Stimulated activated naive CD8-positive, alpha-beta T cell treated with anti-CD3 and anti-CD28 coated beads, Interleukin-15, Interleukin-2, amounts not matched to agents 100 ng/mL and 50 ng/mL, for 24 hours (primary cell): ENCODE data around the gene MAD1L1.

ENCODE experiments used
- H3K27ac Mint-ChIP-seq: one replicate; pipeline ENCODE4 v1.8.0; 2021; ENCODE audit warnings: mild to moderate bottlenecking, mixed read lengths
- H3K27me3 Mint-ChIP-seq: one replicate; pipeline ENCODE4 v1.8.0; 2021; ENCODE audit warnings: mixed read lengths
- H3K36me3 Mint-ChIP-seq: one replicate; pipeline ENCODE4 v1.8.0; 2021; ENCODE audit warnings: low read depth, mixed read lengths
- H3K4me1 Mint-ChIP-seq: one replicate; pipeline ENCODE4 v1.8.0; 2021; ENCODE audit warnings: low read depth, mixed read lengths
- H3K4me3 Mint-ChIP-seq: one replicate; pipeline ENCODE4 v1.8.0; 2021; ENCODE audit warnings: mild to moderate bottlenecking, mixed read lengths
- H3K9me3 Mint-ChIP-seq: one replicate; pipeline ENCODE4 v1.8.0; 2021; ENCODE audit warnings: mixed read lengths

The MAD1L1 gene

GRCh38 chr7:1917221-1918062 lies 315.3 kb downstream of the MAD1L1 start:
- Mint-ChIP-seq H3K27ac (no peak overlapping the region), H3K27me3 (no peaks in the 10 kb centered on the region), H3K4me1 (peaks cover 30% of the 10 kb centered on the region), H3K9me3 (no peaks in the 10 kb centered on the region), H3K36me3 (peaks cover 7% of the 10 kb centered on the region), H3K4me3 (no peak overlapping the region)

GRCh38 chr7:1916601-1916970 lies 316.2 kb downstream of the MAD1L1 start:
- Mint-ChIP-seq H3K36me3 (peaks cover 7% of the 10 kb centered on the region), H3K27me3 (no peaks in the 10 kb centered on the region), H3K27ac (no peak overlapping the region), H3K9me3 (no peaks in the 10 kb centered on the region), H3K4me1 (peaks cover 22% of the 10 kb centered on the region), H3K4me3 (no peak overlapping the region)

DNA sequence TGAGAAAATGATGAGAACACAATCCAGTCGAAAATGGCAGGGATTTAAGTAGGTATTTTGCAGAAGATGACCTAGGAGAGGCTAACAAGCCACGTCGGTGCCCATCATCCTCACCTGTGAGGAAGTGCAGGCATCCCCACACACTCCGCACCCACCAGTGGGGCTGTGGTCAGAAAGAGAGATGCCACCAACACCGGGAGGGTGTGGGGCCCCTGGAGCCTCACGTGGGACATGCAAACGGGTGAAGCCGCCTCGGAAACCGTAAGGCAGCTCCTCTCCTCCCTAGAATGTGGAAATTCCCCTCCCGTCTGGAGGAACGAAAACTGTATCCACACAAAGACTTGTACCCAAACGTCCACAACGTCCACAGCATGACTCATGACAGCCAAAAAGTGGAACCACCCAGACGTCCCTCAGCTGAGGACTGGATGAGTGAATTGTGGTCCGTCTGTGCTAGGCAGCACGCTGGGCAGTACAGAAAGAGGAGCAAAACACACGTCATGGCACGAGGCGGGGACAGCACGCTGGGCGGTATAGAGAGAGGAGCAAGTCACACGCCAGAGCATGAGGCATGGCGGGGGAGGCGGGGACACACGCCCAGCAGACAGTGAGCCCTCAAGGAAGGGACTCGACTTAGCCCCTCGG lies 316.7 kb downstream of the MAD1L1 start:
- Mint-ChIP-seq H3K4me3 (no peak overlapping the region), H3K27ac (peak overlapping the region; percentile 41), H3K27me3 (no peaks in the 10 kb centered on the region), H3K36me3 (peaks cover 7% of the 10 kb centered on the region), H3K4me1 (peaks cover 19% of the 10 kb centered on the region), H3K9me3 (no peaks in the 10 kb centered on the region)

- peaks cover 12% of the 10 kb centered on the region for H3K4me1 Mint-ChIP-seq
These were observed 317.4 kb downstream of the MAD1L1 start for GRCh38 chr7:1915326-1915725.

DNA sequence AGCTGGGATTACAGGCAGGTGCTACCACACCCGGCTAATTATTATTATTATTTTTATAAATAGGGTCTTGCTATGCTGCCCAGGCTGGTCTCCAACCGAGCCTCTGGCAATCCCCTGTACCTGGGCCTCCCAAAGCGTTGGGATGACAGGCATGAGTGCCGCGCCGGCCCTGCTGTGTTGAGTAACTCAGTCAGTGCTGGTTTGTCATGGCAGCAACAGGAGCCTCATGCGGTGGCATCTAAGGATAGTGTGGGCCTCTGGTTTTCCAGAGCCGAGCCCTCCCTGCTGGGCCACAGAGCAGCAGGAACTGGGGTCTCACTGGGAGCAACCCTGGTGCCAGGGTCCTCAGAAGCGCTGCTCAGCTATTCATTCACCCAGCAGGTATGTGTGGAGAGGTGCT lies 318.0 kb downstream of the MAD1L1 start:
- Mint-ChIP-seq H3K27me3 (no peaks in the 10 kb centered on the region), H3K9me3 (no peaks in the 10 kb centered on the region), H3K27ac (no peak overlapping the region), H3K4me3 (no peak overlapping the region), H3K4me1 (peaks cover 7% of the 10 kb centered on the region), H3K36me3 (no peaks in the 10 kb centered on the region)

More at GRCh38 chr7:1915326-1915725, 317.4 kb downstream of the MAD1L1 start:
- Mint-ChIP-seq H3K9me3 (no peaks in the 10 kb centered on the region), H3K27ac (no peak overlapping the region), H3K4me3 (no peak overlapping the region), H3K27me3 (no peaks in the 10 kb centered on the region), H3K36me3 (peaks cover 3% of the 10 kb centered on the region)

DNA sequence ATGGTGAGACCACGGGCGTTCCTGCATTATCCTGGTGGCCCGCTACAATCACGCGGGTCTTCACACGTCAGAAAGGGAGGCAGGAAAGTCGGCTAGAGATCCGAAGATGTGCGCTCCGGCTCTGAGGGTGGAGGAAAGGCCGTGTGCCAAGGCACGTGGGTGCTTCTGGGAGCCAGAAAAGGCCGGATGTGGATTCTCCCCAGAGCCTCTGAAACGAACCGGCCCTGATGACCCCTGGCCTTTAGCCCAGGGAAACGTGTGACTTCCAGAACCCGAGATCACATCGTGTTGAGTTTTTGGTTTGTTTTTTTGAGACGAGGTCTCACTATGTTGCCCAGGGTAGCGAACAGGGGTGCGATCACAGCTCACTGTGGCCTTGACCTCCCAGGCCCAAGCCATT lies 318.4 kb downstream of the MAD1L1 start:
- Mint-ChIP-seq H3K27ac (no peak overlapping the region), H3K9me3 (no peaks in the 10 kb centered on the region), H3K27me3 (no peaks in the 10 kb centered on the region), H3K4me1 (peaks cover 2% of the 10 kb centered on the region), H3K36me3 (no peaks in the 10 kb centered on the region), H3K4me3 (no peak overlapping the region)

GRCh38 chr7:1913466-1914282 lies 319.1 kb downstream of the MAD1L1 start:
- Mint-ChIP-seq H3K4me1 (no peaks in the 10 kb centered on the region), H3K27ac (no peak overlapping the region), H3K9me3 (no peaks in the 10 kb centered on the region), H3K27me3 (no peaks in the 10 kb centered on the region), H3K36me3 (no peaks in the 10 kb centered on the region), H3K4me3 (no peak overlapping the region)

GRCh38 chr7:1912593-1913465 lies 319.9 kb downstream of the MAD1L1 start:
- no peaks in the 10 kb centered on the region for H3K9me3 Mint-ChIP-seq
- no peak overlapping the region for H3K27ac Mint-ChIP-seq
- no peak overlapping the region for H3K4me3 Mint-ChIP-seq
- no peaks in the 10 kb centered on the region for H3K27me3 Mint-ChIP-seq
- H3K4me1 Mint-ChIP-seq = no peaks in the 10 kb centered on the region
- no peaks in the 10 kb centered on the region for H3K36me3 Mint-ChIP-seq

- Mint-ChIP-seq H3K9me3 (no peaks in the 10 kb centered on the region), H3K27ac (no peak overlapping the region), H3K4me1 (no peaks in the 10 kb centered on the region), H3K36me3 (no peaks in the 10 kb centered on the region), H3K4me3 (no peak overlapping the region), H3K27me3 (no peaks in the 10 kb centered on the region)
These were observed 321.2 kb downstream of the MAD1L1 start for GRCh38 chr7:1911571-1911970.

DNA sequence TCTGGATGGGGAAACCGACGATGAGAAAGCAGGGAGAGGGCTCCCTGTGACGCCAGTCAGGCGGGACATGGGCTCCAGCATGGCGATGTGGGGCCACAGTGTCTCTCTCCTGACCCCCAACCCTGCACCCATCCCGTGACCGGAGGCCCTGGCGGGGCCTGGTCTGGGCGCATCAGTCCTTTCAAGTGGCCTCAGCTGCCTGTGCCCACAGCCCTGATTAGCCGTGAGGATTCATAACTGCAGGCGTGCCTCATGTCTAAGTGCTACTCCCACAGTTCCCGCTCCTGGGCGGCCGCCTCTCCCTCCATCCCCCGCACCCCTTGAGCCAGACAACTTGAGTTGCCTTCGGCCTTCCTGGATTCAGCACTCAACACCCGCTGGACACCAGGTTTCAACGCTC lies 321.9 kb downstream of the MAD1L1 start:
- Mint-ChIP-seq H3K9me3 (no peaks in the 10 kb centered on the region), H3K4me1 (no peaks in the 10 kb centered on the region), H3K4me3 (no peak overlapping the region), H3K36me3 (no peaks in the 10 kb centered on the region), H3K27ac (no peak overlapping the region), H3K27me3 (no peaks in the 10 kb centered on the region)

DNA sequence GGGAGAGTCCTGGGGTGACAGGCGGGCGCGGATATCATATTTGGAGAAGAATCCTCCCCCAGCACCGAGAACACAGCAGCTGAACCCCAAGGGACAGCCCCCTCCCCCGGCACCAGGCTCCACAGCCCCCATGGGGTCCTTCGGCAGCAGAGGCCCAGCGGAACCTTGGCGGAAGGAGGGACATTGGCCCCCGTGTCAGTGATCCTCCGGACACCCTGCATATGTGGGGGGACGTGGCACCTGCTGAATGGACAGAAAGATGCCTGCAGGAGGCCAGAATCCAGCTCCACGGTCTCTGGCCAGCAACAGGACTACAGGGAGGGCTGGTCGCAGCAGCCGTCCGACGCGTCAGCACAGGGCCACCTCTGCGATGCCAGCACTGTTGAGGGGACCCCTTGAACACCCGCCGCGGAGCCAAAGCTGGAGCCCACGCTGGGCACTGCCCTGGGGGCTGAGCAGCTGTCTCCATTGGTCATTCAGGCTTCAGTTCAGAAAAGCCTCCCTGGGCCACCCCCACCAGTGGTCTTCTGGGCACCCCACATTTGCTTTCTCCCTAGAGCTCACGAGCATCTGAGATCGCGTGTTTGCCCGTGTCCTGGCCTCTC lies 322.6 kb downstream of the MAD1L1 start:
- Mint-ChIP-seq H3K27ac (no peak overlapping the region), H3K4me1 (no peaks in the 10 kb centered on the region), H3K4me3 (no peak overlapping the region), H3K36me3 (no peaks in the 10 kb centered on the region), H3K9me3 (no peaks in the 10 kb centered on the region), H3K27me3 (no peaks in the 10 kb centered on the region)

DNA sequence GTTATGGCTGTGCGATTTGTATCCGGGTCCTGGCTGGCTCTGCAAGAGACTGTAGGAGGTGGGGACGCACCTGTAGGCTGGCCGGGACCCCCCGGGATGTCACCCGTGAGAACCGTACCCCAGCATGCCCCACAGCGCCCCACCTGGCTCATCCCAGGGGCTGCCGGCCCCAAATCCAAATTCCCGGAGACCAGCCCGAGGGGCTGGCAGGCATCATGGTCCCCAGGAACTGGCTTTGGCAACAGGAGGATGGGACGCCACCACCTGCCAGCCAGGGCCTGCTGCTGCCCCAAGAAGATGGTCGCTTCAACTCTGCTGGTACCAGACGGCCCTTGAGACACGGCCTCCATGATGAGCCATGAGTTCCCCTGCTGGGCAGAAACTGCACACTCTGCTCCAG lies 323.3 kb downstream of the MAD1L1 start:
- H3K36me3 Mint-ChIP-seq = no peaks in the 10 kb centered on the region
- H3K27me3 Mint-ChIP-seq = no peaks in the 10 kb centered on the region
- H3K4me3 Mint-ChIP-seq = no peak overlapping the region
- no peaks in the 10 kb centered on the region for H3K9me3 Mint-ChIP-seq
- no peaks in the 10 kb centered on the region for H3K4me1 Mint-ChIP-seq
- no peak overlapping the region for H3K27ac Mint-ChIP-seq

DNA sequence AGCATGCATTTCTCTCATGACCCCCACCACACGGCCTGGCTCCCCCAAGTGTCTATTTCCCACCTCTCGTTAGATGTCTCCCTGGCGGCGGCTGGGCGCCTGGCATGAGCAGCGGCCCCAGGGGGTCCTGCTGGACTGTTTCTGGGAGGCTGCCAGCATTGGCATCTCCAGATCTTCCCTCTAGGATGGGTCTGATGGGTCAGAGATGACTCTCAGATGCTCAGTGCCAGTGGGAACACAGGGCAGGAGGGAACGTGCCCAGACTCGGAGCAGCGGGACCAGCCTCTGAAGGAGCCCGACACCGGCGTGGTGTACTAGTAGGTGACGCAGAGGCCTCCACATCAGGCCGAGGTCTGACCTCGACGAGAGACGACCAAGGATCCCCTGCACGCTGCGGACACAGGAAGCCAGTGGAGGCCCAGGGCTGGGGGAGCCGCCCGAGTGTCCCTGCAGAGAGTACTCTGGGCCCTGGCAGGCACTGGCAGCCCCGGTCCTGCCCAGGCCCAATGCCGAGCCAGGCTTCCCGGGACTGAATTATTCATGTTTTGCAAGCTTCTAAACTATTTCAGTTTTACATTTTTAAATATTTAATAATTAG lies 323.8 kb downstream of the MAD1L1 start:
- no peaks in the 10 kb centered on the region for H3K4me1 Mint-ChIP-seq
- H3K27me3 Mint-ChIP-seq = no peaks in the 10 kb centered on the region
- no peaks in the 10 kb centered on the region for H3K9me3 Mint-ChIP-seq
- no peak overlapping the region for H3K4me3 Mint-ChIP-seq
- H3K27ac Mint-ChIP-seq = no peak overlapping the region
- no peaks in the 10 kb centered on the region for H3K36me3 Mint-ChIP-seq
